Fibroblast of lung (primary cell): ENCODE data around the gene UNKL.

ENCODE experiments used
- CTCF ChIP-seq, 2 donors: IDR thresholded peaks in 1 of 2; conservative IDR thresholded peaks in 1 of 2; 1 replicate in 1 of 2; 2 replicates in 1 of 2; pipeline ENCODE4 v1.5.1; 2011 to 2012; ENCODE audit warnings: low read length in 2 of 2, control low read depth in 1 of 2, inconsistent platforms in 1 of 2, low read depth in 1 of 2, mild to moderate bottlenecking in 1 of 2
- EZH2 ChIP-seq: IDR thresholded peaks from 2 replicates; pipeline ENCODE4 v1.5.1; 2012; ENCODE audit warnings: low read length, control low read depth, mild to moderate bottlenecking; ENCODE audit errors: missing control alignments

- TF ChIP-seq CTCF (conservative IDR thresholded peaks at IDR 0.05 in 1 of 2, IDR thresholded peaks at IDR 0.05 in 1 of 2; ENCODE audit: low read depth in 1 of 2, low read length in 2 of 2) (no peak), EZH2 (no peak)
These were observed 18.7 kb upstream of the UNKL start for GRCh38 chr16:1433263-1433560.
